Measurements from ENCODE around the gene CYTH4. TPM values are rescaled to one million over a fixed set of nuclear protein-coding genes. Genes with fewer than 3 reads are reported as not detected.
A peak's percentile ranks its signal among the peaks of the same experiment; 100 is the strongest.

Gene CYTH4
- total and polyA plus RNA-seq, 2 experiments from 2014 or later: not detected

DNA sequence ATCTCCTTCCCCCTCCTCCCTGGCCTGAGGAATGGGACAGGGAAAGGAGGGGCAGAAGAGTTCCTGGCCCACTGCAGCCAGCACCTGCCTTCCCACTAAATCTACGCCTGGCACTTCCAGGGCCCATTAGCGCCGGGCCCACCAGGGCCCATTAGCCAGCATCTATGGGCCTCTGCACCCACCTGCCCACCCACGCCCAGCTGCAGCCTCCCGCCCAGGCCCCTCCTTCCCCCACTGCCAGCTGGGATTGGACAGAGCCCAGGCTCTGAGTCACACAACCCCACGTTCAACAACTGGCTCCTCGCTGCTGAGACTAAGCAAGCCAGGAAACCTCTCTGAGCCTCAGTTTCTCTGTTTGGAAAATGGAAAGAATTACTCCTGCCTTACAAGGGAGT lies 48.7 kb downstream of the CYTH4 start:
- ATAC-seq (no peak), DNase-seq (ENCODE audit: low spot score) (no peak)
- Histone ChIP-seq H3F3A (replicated peaks; ENCODE audit: low read depth) (0 out of 2 replicates have a peak, but pooled peaks cover 3% of the 10 kb centered on the region), H3K4me3 (no peak overlapping the region), H3K36me3 (ENCODE audit: insufficient read depth) (no peaks in the 10 kb centered on the region), H3K27me3 (ENCODE audit: insufficient read depth) (peaks cover 38% of the 10 kb centered on the region), H3K4me1 (ENCODE audit: insufficient read depth) (peaks cover 22% of the 10 kb centered on the region), H2AFZ (no peak overlapping the region), H3K79me2 (replicated peaks; ENCODE audit: insufficient read depth) (no peaks in the 10 kb centered on the region), H3K9me2 (ENCODE audit: insufficient read depth) (no peaks in the 10 kb centered on the region), H4K20me1 (replicated peaks; ENCODE audit: insufficient read depth) (no peaks in the 10 kb centered on the region), H3K27ac (ENCODE audit: low read depth) (no peak overlapping the region), H3K4me2 (no peak overlapping the region)
- H3K9me3 Mint-ChIP-seq: no peaks in the 10 kb centered on the region
- TF ChIP-seq, protein P1, sequence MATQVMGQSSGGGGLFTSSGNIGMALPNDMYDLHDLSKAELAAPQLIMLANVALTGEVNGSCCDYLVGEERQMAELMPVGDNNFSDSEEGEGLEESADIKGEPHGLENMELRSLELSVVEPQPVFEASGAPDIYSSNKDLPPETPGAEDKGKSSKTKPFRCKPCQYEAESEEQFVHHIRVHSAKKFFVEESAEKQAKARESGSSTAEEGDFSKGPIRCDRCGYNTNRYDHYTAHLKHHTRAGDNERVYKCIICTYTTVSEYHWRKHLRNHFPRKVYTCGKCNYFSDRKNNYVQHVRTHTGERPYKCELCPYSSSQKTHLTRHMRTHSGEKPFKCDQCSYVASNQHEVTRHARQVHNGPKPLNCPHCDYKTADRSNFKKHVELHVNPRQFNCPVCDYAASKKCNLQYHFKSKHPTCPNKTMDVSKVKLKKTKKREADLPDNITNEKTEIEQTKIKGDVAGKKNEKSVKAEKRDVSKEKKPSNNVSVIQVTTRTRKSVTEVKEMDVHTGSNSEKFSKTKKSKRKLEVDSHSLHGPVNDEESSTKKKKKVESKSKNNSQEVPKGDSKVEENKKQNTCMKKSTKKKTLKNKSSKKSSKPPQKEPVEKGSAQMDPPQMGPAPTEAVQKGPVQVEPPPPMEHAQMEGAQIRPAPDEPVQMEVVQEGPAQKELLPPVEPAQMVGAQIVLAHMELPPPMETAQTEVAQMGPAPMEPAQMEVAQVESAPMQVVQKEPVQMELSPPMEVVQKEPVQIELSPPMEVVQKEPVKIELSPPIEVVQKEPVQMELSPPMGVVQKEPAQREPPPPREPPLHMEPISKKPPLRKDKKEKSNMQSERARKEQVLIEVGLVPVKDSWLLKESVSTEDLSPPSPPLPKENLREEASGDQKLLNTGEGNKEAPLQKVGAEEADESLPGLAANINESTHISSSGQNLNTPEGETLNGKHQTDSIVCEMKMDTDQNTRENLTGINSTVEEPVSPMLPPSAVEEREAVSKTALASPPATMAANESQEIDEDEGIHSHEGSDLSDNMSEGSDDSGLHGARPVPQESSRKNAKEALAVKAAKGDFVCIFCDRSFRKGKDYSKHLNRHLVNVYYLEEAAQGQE (IDR thresholded peaks at IDR 0.05; ENCODE audit: unreplicated experiment): no peak
- no peak for TF ChIP-seq STAT1 (IDR thresholded peaks at IDR 0.05; ENCODE audit: unreplicated experiment)
- peaks cover 58% of the 10 kb centered on the region for H3K27me3 Mint-ChIP-seq (ENCODE audit: insufficient read depth, low read depth, poor library complexity)
- H3K4me3 Mint-ChIP-seq: no peak overlapping the region
- H3K36me3 Mint-ChIP-seq (ENCODE audit: low read depth): no peaks in the 10 kb centered on the region
- H3K27ac Mint-ChIP-seq: no peak overlapping the region
- H3K4me1 Mint-ChIP-seq: peaks cover 28% of the 10 kb centered on the region

DNA sequence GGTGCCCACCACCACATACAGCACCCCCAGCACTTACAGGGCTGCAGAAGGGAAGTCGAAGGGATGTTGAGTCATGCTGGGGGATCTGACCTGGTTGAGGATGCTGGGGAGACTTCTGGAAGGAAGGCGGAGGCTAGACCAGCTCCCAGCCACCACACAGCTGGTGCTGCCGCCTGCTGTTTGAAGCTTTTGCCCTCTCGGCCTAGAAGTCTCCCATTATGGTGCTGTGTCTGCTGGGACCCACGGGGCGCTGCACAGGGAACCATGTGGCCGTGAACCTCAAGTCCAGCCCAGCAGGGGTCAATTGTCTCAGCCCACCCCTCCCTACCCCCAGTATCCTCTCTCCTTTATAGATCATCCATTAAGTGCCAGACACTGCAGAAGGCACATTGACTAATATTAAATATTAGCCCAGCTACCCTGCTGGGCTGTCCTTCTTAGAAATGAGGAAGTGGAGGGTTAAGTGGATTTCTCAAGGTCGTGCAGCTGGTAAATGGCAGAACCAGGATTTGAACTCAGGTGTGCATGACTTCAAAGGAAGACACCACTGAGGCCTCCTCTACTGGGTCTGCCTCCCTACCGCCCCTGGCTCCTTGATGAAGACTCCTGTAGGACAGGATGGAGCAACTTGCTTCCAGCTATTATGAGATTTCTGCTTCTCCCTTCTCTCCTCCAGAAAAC lies 49.7 kb downstream of the CYTH4 start:
- no peak overlapping the region for H2AFZ ChIP-seq
- Mint-ChIP-seq H3K9me3 (no peaks in the 10 kb centered on the region), H3K4me1 (peaks cover 32% of the 10 kb centered on the region), H3K4me3 (no peak overlapping the region), H3K27me3 (ENCODE audit: insufficient read depth, low read depth, poor library complexity) (peaks cover 55% of the 10 kb centered on the region), H3K27ac (no peak overlapping the region), H3K36me3 (ENCODE audit: low read depth) (no peaks in the 10 kb centered on the region)
- H3K9me2 ChIP-seq (ENCODE audit: insufficient read depth): no peaks in the 10 kb centered on the region
- H3F3A ChIP-seq (replicated peaks; ENCODE audit: low read depth): 0 out of 2 replicates have a peak, but pooled peaks cover 3% of the 10 kb centered on the region
- H3K4me1 ChIP-seq (ENCODE audit: insufficient read depth): peaks cover 26% of the 10 kb centered on the region
- H3K27me3 ChIP-seq (ENCODE audit: insufficient read depth): peaks cover 36% of the 10 kb centered on the region
- ATAC-seq: no peak
- DNase-seq (ENCODE audit: low spot score): no peak
- H3K36me3 ChIP-seq (ENCODE audit: insufficient read depth): no peaks in the 10 kb centered on the region
- no peak overlapping the region for H3K4me2 ChIP-seq
- H4K20me1 ChIP-seq (replicated peaks; ENCODE audit: insufficient read depth): no peaks in the 10 kb centered on the region
- TF ChIP-seq, protein P2, sequence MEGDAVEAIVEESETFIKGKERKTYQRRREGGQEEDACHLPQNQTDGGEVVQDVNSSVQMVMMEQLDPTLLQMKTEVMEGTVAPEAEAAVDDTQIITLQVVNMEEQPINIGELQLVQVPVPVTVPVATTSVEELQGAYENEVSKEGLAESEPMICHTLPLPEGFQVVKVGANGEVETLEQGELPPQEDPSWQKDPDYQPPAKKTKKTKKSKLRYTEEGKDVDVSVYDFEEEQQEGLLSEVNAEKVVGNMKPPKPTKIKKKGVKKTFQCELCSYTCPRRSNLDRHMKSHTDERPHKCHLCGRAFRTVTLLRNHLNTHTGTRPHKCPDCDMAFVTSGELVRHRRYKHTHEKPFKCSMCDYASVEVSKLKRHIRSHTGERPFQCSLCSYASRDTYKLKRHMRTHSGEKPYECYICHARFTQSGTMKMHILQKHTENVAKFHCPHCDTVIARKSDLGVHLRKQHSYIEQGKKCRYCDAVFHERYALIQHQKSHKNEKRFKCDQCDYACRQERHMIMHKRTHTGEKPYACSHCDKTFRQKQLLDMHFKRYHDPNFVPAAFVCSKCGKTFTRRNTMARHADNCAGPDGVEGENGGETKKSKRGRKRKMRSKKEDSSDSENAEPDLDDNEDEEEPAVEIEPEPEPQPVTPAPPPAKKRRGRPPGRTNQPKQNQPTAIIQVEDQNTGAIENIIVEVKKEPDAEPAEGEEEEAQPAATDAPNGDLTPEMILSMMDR (conservative IDR thresholded peaks at IDR 0.05; ENCODE audit: low read depth in 2 of 2): peak in 1 of 2 experiments; percentile 44; a peak in 2 of 4 replicates
- TF ChIP-seq ZNF114 (CRISPR knock-in tag; IDR thresholded peaks at IDR 0.05) (no peak), STAT1 (IDR thresholded peaks at IDR 0.05; ENCODE audit: unreplicated experiment) (no peak)
- H3K79me2 ChIP-seq (replicated peaks; ENCODE audit: insufficient read depth): no peaks in the 10 kb centered on the region
- no peak overlapping the region for H3K4me3 ChIP-seq
- H3K27ac ChIP-seq (ENCODE audit: low read depth): no peak overlapping the region

All from GM23338 (cell line).